AG04449 (cell line): ENCODE measurements around the gene CDCA5.

Source experiments
- CTCF ChIA-PET: fragments of 350-600 bp; formaldehyde crosslinking; extraction: SDS; loops from one replicate; lab custom pipeline; 2021; ENCODE audit warnings: antibody characterized with exemption; lab: Yijun Ruan, JAX
- POLR2A ChIA-PET: fragments of 400-600, 350-600 bp; formaldehyde crosslinking; extraction: SDS; loops from one replicate; lab custom pipeline; 2020; ENCODE audit warnings: antibody characterized with exemption, inconsistent platforms; lab: Yijun Ruan, JAX
- DNase-seq: peaks from one replicate; pipeline ENCODE4 v3.0.0-alpha.2; 2010; ENCODE audit warnings: low read depth, low spot score
- H3K4me3 ChIP-seq: 2 replicates; pipeline ENCODE4 v1.5.1; 2011; ENCODE audit warnings: low read depth, mild to moderate bottlenecking, control low read depth, low read length
- CTCF ChIP-seq: IDR thresholded peaks from one replicate; pipeline ENCODE4 v1.5.1; 2011; ENCODE audit warnings: mild to moderate bottlenecking, moderate library complexity, low read length, control low read depth, inconsistent platforms; ENCODE audit not compliant: insufficient read depth; ENCODE audit errors: missing control alignments

CDCA5 gene

GRCh38 chr11:65040847-65041622, 42.8 kb downstream of the CDCA5 start, which contains the start of gene SAC3D1:
TSS of gene SAC3D1 (plus strand) at chr11:65041210. CDS start at chr11:65041293, 83 bp downstream.
- H3K4me3 ChIP-seq, result peak within 1 kb of the TSS; percentile 73
- POLR2A ChIA-PET, result interaction anchor here (0.6 to 1.5 kb wide), 7 partner anchors 13 to 592 kb away, joined by 3 to 4 read pairs (median 3); partner anchors contain the start of genes ARL2, GPHA2, PPP2R5B and SF1
- CTCF ChIA-PET, result interaction anchor here (1.1 to 3.2 kb wide), 6 partner anchors 10 to 31 kb away, joined by 3 to 17 read pairs (median 10); partner anchors contain the start of genes ARL2, NAALADL1 and SNX15
- peak; percentile 37 for DNase-seq
- TF ChIP-seq CTCF, result no peak

GRCh38 chr11:65040520-65040846, 43.4 kb downstream of the CDCA5 start:
- peak overlapping the region; percentile 73 for H3K4me3 ChIP-seq
- CTCF ChIA-PET, result interaction anchor here (1.2 to 3.2 kb wide), 5 partner anchors 9 to 31 kb away, joined by 3 to 17 read pairs (median 13); partner anchors contain the start of genes ARL2 and SNX15
- no peak for TF ChIP-seq CTCF
- DNase-seq, result no peak
- POLR2A ChIA-PET, result interaction anchor here (0.7 to 1.5 kb wide), 5 partner anchors 27 to 591 kb away, joined by 3 to 4 read pairs (median 3); partner anchors contain the start of genes ARL2, GPHA2 and SF1

GRCh38 chr11:65036931-65037330, 46.9 kb downstream of the CDCA5 start:
- CTCF ChIA-PET, result interaction anchor here (1.2 kb wide), 1 partner anchor 8 kb away, joined by 7 read pairs; no protein-coding TSS in a partner anchor
- DNase-seq, result no peak
- no peak for TF ChIP-seq CTCF
- no peak overlapping the region for H3K4me3 ChIP-seq
- POLR2A ChIA-PET, result no interaction called here

GRCh38 chr11:65035579-65035978, 48.3 kb downstream of the CDCA5 start:
- DNase-seq, result no peak
- ChIA-PET POLR2A (no interaction called here), CTCF (interaction anchor here (1.2 to 2.6 kb wide), 3 partner anchors 8 to 147 kb away, joined by 3 to 16 read pairs (median 3); partner anchors contain the start of genes ARL2 and SNX15)
- no peak for TF ChIP-seq CTCF
- H3K4me3 ChIP-seq, result no peak overlapping the region

GRCh38 chr11:65034423-65034822, 49.4 kb downstream of the CDCA5 start:
- TF ChIP-seq CTCF, result no peak
- POLR2A ChIA-PET, result no interaction called here
- H3K4me3 ChIP-seq, result no peak overlapping the region
- DNase-seq, result no peak
- CTCF ChIA-PET, result interaction anchor here (2.6 kb wide), 1 partner anchor 21 kb away, joined by 16 read pairs; the partner anchor contains the start of gene ARL2

GRCh38 chr11:65032216-65032615, 51.6 kb downstream of the CDCA5 start:
- DNase-seq, result no peak
- no peak for TF ChIP-seq CTCF
- H3K4me3 ChIP-seq, result no peak overlapping the region
- ChIA-PET CTCF (interaction anchor here (1.1 to 10.5 kb wide), 3 partner anchors 9 to 78 kb away, joined by 3 to 140 read pairs (median 6); partner anchors contain the start of genes ARL2 and SAC3D1), POLR2A (no interaction called here)
